SK-N-SH (cell line): ENCODE measurements around the gene ATP2B3.

Experiments used
- EZH2phosphoT487 ChIP-seq: fragments of 200-600 bp; sonication (generic); IDR thresholded peaks from 2 replicates; pipeline ENCODE4 v1.6.1; 2017; ENCODE audit warnings: low read depth, mixed run types, mild to moderate bottlenecking, antibody characterized with exemption, moderate library complexity, borderline replicate concordance
- JUND ChIP-seq: IDR thresholded peaks from 2 replicates; pipeline ENCODE4 v1.4.0; 2012
- SIN3A ChIP-seq: IDR thresholded peaks from 2 replicates; pipeline ENCODE4 v1.6.1; 2012; ENCODE audit warnings: low read depth, mild to moderate bottlenecking, low read length, moderate library complexity, borderline replicate concordance

DNA sequence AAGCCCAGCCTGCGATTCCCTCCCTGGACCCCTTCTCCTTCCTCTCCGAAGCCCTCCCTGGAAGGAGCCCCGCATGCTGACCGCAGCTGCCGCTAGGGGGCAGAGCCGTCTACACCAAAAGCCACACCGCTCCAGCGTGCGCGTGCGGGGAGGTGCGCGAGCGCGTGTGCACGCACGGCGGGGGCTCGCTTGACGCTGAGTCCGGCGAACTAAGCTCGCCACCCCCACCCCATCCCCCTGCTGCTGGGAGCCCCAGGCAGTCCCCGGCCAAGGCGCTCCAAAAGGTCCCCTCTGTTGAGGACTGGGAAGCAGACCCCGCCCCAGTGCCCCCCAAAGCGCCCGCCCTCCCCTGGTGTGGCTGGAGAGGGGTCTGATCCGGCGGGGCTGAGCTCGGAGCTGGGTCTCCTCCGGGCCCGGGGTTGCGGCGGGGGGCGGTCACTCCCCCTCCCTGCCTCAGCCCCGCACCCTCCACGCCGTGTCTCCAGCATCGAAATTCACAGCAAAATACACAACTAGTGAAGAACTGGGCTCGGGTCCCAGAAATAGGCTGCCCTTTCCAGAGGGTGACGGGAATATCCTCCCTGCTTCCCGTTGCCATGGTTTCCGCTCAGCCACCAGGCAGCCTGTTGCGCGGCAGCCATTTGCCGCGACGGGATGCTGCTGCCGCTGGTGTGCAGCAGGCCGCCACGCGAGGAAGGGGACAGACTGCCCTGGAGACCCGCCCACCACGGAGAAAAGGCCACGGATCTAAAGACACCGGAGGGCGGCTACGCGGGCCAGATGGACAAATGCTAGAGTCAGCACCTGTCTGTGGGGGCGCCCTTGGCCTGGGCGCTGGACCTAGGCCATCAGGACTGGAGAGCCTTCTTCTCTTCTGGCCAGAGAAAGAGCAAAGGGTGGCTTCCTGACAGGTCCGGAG lies 92.7 kb downstream of the ATP2B3 start:
- TF ChIP-seq JUND (no peak), EZH2phosphoT487 (no peak), SIN3A (peak; percentile 48; the same call in 1 of the 2 replicates)
